Stimulated activated CD8-positive, alpha-beta memory T cell treated with anti-CD3 and anti-CD28 coated beads, Interleukin-15, amount 100 ng/mL, for 24 hours (primary cell): ENCODE data around the gene FERMT2.

Experiments
- DNase-seq: peaks from one replicate; pipeline ENCODE4 v3.0.0-alpha.2; 2020; ENCODE audit warnings: low read depth

FERMT2 gene

GRCh38 chr14:52862632-52863333 is 88.1 kb downstream of the FERMT2 start:
- DNase-seq: no peak

GRCh38 chr14:52861403-52861802 is 89.4 kb downstream of the FERMT2 start:
- DNase-seq: no peak

- no peak for DNase-seq
Observed at GRCh38 chr14:52860910-52861309, 89.9 kb downstream of the FERMT2 start.

- no peak for DNase-seq
Observed at GRCh38 chr14:52860209-52860608, 90.6 kb downstream of the FERMT2 start.

GRCh38 chr14:52856139-52856538 is 94.7 kb downstream of the FERMT2 start:
- no peak for DNase-seq

GRCh38 chr14:52853522-52853854 is 97.4 kb downstream of the FERMT2 start:
- no peak for DNase-seq

- no peak for DNase-seq
Observed at GRCh38 chr14:52852810-52853521, 97.9 kb downstream of the FERMT2 start.

GRCh38 chr14:52850451-52850909 is 100.4 kb downstream of the FERMT2 start:
- DNase-seq: no peak

- no peak for DNase-seq
Observed at GRCh38 chr14:52848626-52849025, 102.2 kb downstream of the FERMT2 start.

GRCh38 chr14:52846591-52846990 is 104.3 kb downstream of the FERMT2 start:
- no peak for DNase-seq

- no peak for DNase-seq
Observed at GRCh38 chr14:52845081-52845480, 105.8 kb downstream of the FERMT2 start.

GRCh38 chr14:52844262-52845060 is 106.4 kb downstream of the FERMT2 start:
- DNase-seq: no peak

GRCh38 chr14:52840877-52841276 is 110.0 kb downstream of the FERMT2 start:
- DNase-seq: no peak

- DNase-seq: no peak
Observed at GRCh38 chr14:52837451-52837850, 113.4 kb downstream of the FERMT2 start.

- DNase-seq: no peak
Observed at GRCh38 chr14:52836063-52836462, 114.8 kb downstream of the FERMT2 start.

- no peak for DNase-seq
Observed at GRCh38 chr14:52835122-52835903, 115.5 kb downstream of the FERMT2 start.

- no peak for DNase-seq
Observed at GRCh38 chr14:52834440-52834842, 116.4 kb downstream of the FERMT2 start.

- DNase-seq: no peak
Observed at GRCh38 chr14:52833891-52834290, 117.0 kb downstream of the FERMT2 start.

- no peak for DNase-seq
Observed at GRCh38 chr14:52829527-52830185, 121.2 kb downstream of the FERMT2 start.

GRCh38 chr14:52827426-52827825 is 123.4 kb downstream of the FERMT2 start:
- no peak for DNase-seq

- DNase-seq: no peak
Observed at GRCh38 chr14:52825085-52825484, 125.8 kb downstream of the FERMT2 start.

- DNase-seq: no peak
Observed at GRCh38 chr14:52824462-52824861, 126.4 kb downstream of the FERMT2 start.
